ENCODE data around the gene SYCE3.

The SYCE3 gene

GRCh38 chr22:50574383-50574755 is 11.7 kb upstream of the SYCE3 start:
- DNase-seq: no peak

GRCh38 chr22:50573491-50574382 is 11.0 kb upstream of the SYCE3 start:
- no peak for DNase-seq

- no peak for DNase-seq
Observed at GRCh38 chr22:50572965-50573364, 10.2 kb upstream of the SYCE3 start.

GRCh38 chr22:50571264-50572175 is 8.8 kb upstream of the SYCE3 start:
- no peak for DNase-seq

- no peak for DNase-seq
Observed at GRCh38 chr22:50570861-50571260, 8.1 kb upstream of the SYCE3 start.

GRCh38 chr22:50569896-50570535 is 7.3 kb upstream of the SYCE3 start:
- DNase-seq: no peak

GRCh38 chr22:50569041-50569459 is 6.3 kb upstream of the SYCE3 start:
- no peak for DNase-seq

GRCh38 chr22:50568626-50569025 is 5.9 kb upstream of the SYCE3 start:
- DNase-seq: no peak

- DNase-seq: no peak
Observed at GRCh38 chr22:50567721-50568252, 5.1 kb upstream of the SYCE3 start.

- DNase-seq: no peak
Observed at GRCh38 chr22:50564289-50564688, 1.6 kb upstream of the SYCE3 start.

- no peak for DNase-seq
Observed at GRCh38 chr22:50563413-50564160, 868 bp upstream of the SYCE3 start.

- no peak for DNase-seq
Observed at GRCh38 chr22:50561401-50562358, 1.0 kb downstream of the SYCE3 start.

- no peak for DNase-seq
Observed at GRCh38 chr22:50560034-50560433, 2.7 kb downstream of the SYCE3 start.

- DNase-seq: no peak
Observed at GRCh38 chr22:50556703-50557102, 6.0 kb downstream of the SYCE3 start.

- DNase-seq: no peak
Observed at GRCh38 chr22:50553310-50553709, 9.4 kb downstream of the SYCE3 start.

GRCh38 chr22:50551160-50551752 is 11.5 kb downstream of the SYCE3 start:
- no peak for DNase-seq

- DNase-seq: no peak
Observed at GRCh38 chr22:50550395-50550794, 12.3 kb downstream of the SYCE3 start.

GRCh38 chr22:50548921-50549790 is 13.6 kb downstream of the SYCE3 start:
- DNase-seq: no peak
